ENCODE measurements around the gene SPIN2A.

DNA sequence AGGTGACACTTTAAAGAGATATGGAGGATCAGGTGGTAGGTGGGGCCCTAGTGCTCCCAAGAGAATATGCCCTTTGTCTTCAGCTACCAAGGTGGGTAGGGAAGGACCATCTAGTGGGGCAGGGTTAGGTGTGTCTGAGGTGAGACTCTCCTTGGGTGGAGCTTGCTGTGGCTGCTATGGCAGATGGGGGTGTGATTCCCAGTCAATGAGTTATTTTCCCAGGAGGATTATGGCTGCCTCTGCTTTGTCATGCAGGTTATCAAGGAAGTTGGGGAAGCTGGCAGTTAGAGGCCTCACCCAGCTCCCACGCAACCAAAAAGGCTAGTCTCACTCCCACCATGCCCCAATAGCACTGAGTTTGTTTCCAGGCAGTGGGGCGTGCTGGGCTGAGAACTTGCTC lies 18.0 kb upstream of the SPIN2A start:
- TF ChIP-seq, protein P1, sequence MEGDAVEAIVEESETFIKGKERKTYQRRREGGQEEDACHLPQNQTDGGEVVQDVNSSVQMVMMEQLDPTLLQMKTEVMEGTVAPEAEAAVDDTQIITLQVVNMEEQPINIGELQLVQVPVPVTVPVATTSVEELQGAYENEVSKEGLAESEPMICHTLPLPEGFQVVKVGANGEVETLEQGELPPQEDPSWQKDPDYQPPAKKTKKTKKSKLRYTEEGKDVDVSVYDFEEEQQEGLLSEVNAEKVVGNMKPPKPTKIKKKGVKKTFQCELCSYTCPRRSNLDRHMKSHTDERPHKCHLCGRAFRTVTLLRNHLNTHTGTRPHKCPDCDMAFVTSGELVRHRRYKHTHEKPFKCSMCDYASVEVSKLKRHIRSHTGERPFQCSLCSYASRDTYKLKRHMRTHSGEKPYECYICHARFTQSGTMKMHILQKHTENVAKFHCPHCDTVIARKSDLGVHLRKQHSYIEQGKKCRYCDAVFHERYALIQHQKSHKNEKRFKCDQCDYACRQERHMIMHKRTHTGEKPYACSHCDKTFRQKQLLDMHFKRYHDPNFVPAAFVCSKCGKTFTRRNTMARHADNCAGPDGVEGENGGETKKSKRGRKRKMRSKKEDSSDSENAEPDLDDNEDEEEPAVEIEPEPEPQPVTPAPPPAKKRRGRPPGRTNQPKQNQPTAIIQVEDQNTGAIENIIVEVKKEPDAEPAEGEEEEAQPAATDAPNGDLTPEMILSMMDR (IDR thresholded peaks at IDR 0.05): no peak
- TF ChIP-seq POLR2AphosphoS5 (IDR thresholded peaks at IDR 0.05): no peak
